Uterus (tissue), 2 donors: Measurements from ENCODE around the gene STOX2.

Experiments used
- CTCF ChIP-seq, 4 experiments: fragments of 200-600 bp in 2 of 4; fragments of 450-650 bp in 2 of 4; sonication (generic) in 2 of 4; IDR thresholded peaks; one replicate each; pipeline ENCODE4 v1.5.1; 2016 to 2019; ENCODE audit warnings: antibody characterized with exemption in 4 of 4, mild to moderate bottlenecking in 2 of 4, moderate library complexity in 1 of 4
- POLR2A ChIP-seq, 2 donors: fragments of 450-650 bp; IDR thresholded peaks; one replicate each; pipeline ENCODE4 v1.6.1; 2016; ENCODE audit warnings: antibody characterized with exemption in 2 of 2, mild to moderate bottlenecking in 1 of 2, moderate library complexity in 1 of 2

GRCh38 chr4:183962419-183962818 is 57.3 kb downstream of the STOX2 start:
- no peak for TF ChIP-seq CTCF (IDR thresholded peaks at IDR 0.05)
- TF ChIP-seq POLR2A (IDR thresholded peaks at IDR 0.05), result no peak
